Activated CD8-positive, alpha-beta T cell treated with anti-CD3 and anti-CD28 coated beads for 36 hours (primary cell): Measurements from ENCODE around the gene PDE9A. TPM values are rescaled to one million over a fixed set of nuclear protein-coding genes. Genes with fewer than 3 reads are reported as not detected.

Experiments used
- ATAC-seq: fragments of 200-7000 bp; cut with Tn5 transposase; one replicate; pipeline ENCODE4 v1.10.0; 2021; ENCODE audit warnings: mild to moderate bottlenecking, moderate library complexity
- CTCF ChIA-PET: fragments of 350-600 bp; sonication (Branson Sonifier 250); formaldehyde crosslinking; loops from one replicate; lab custom pipeline; 2021; ENCODE audit warnings: antibody characterized with exemption; lab: Charles Lee
- POLR2A ChIA-PET: fragments of 350-600 bp; sonication (Branson Sonifier 250); formaldehyde crosslinking; loops from one replicate; lab custom pipeline; 2021; ENCODE audit warnings: antibody characterized with exemption; lab: Charles Lee
- DNase-seq: peaks from one replicate; pipeline ENCODE4 v3.0.0-alpha.2; 2020
- H3K27ac Mint-ChIP-seq: one replicate; pipeline ENCODE4 v1.8.0; 2021; ENCODE audit warnings: mild to moderate bottlenecking, mixed read lengths
- H3K27me3 Mint-ChIP-seq: one replicate; pipeline ENCODE4 v1.8.0; 2021; ENCODE audit warnings: mixed read lengths
- H3K36me3 Mint-ChIP-seq: one replicate; pipeline ENCODE4 v1.8.0; 2021; ENCODE audit warnings: low read depth, mixed read lengths
- H3K4me1 Mint-ChIP-seq: one replicate; pipeline ENCODE4 v1.8.0; 2021; ENCODE audit warnings: low read depth, mixed read lengths
- H3K4me3 Mint-ChIP-seq: one replicate; pipeline ENCODE4 v1.8.0; 2021; ENCODE audit warnings: mild to moderate bottlenecking, moderate library complexity, mixed read lengths
- H3K9me3 Mint-ChIP-seq: one replicate; pipeline ENCODE4 v1.8.0; 2021; ENCODE audit warnings: mixed read lengths
- intact Hi-C: fragments of 100-400 bp; cut with micrococcal nuclease; formaldehyde crosslinking; loops from one replicate; pipeline ENCODE4 v1.10.0; 2022
- total RNA-seq, 2 experiments: library from RNA; stranded (reverse); gene quantifications; one replicate each; pipeline ENCODE4 v1.2.3, GENCODE V29; 2021
- TF ChIP-seq, protein P1 (sequence below): fragments of 200-600 bp; IDR thresholded peaks from one replicate; pipeline ENCODE4 v1.8.0; 2022; ENCODE audit warnings: antibody characterized with exemption, mild to moderate bottlenecking

The PDE9A gene
- total RNA-seq, 2 experiments from 2014 or later = 11.1 to 11.5 TPM

DNA sequence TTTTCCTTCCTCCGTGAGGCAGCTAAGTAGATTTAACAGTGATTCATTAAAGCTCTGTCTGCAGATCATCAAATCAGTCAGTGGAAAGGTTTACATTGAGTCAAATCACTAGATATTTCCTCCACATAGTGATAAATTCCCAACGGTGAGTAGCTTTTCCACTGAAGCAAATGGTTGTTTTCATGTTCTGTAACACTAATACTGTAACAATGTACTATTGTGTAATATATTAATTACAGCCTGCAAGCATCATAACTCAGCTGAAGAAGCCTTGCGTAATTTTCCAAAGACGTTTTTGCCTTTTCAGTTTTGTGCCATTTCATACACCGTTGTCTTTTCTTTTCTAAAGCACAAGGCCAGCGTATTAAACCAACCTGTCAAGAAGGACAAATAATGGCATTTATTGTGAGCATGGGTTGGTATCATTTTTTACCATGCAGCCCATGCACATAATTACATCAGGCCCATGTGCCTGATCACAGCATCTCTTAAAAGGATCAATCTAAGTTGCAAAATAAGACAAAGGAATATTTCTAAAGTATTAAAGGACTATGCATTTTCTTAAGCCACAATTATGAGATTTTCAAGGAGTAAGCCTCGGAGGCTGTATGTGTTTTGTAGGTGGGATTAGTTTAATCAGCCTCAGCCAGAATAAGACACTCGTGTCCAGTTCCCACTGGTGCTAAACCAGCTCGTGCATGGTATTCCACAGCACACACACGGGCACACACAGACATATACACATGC is 16.7 kb upstream of the PDE9A start:
- H3K4me1 Mint-ChIP-seq = no peaks in the 10 kb centered on the region
- ChIA-PET POLR2A (interaction anchor here (1.5 kb wide), 1 partner anchor 48 kb away, joined by 3 read pairs; no protein-coding TSS in a partner anchor), CTCF (no interaction called here)
- H3K9me3 Mint-ChIP-seq = no peaks in the 10 kb centered on the region
- intact Hi-C loops = no loop called here
- H3K4me3 Mint-ChIP-seq = no peak overlapping the region
- TF ChIP-seq, protein P1, sequence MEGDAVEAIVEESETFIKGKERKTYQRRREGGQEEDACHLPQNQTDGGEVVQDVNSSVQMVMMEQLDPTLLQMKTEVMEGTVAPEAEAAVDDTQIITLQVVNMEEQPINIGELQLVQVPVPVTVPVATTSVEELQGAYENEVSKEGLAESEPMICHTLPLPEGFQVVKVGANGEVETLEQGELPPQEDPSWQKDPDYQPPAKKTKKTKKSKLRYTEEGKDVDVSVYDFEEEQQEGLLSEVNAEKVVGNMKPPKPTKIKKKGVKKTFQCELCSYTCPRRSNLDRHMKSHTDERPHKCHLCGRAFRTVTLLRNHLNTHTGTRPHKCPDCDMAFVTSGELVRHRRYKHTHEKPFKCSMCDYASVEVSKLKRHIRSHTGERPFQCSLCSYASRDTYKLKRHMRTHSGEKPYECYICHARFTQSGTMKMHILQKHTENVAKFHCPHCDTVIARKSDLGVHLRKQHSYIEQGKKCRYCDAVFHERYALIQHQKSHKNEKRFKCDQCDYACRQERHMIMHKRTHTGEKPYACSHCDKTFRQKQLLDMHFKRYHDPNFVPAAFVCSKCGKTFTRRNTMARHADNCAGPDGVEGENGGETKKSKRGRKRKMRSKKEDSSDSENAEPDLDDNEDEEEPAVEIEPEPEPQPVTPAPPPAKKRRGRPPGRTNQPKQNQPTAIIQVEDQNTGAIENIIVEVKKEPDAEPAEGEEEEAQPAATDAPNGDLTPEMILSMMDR = no peak
- peaks cover 2% of the 10 kb centered on the region for H3K27me3 Mint-ChIP-seq
- H3K27ac Mint-ChIP-seq = no peak overlapping the region
- no peak for ATAC-seq
- H3K36me3 Mint-ChIP-seq = no peaks in the 10 kb centered on the region
- no peak for DNase-seq

DNA sequence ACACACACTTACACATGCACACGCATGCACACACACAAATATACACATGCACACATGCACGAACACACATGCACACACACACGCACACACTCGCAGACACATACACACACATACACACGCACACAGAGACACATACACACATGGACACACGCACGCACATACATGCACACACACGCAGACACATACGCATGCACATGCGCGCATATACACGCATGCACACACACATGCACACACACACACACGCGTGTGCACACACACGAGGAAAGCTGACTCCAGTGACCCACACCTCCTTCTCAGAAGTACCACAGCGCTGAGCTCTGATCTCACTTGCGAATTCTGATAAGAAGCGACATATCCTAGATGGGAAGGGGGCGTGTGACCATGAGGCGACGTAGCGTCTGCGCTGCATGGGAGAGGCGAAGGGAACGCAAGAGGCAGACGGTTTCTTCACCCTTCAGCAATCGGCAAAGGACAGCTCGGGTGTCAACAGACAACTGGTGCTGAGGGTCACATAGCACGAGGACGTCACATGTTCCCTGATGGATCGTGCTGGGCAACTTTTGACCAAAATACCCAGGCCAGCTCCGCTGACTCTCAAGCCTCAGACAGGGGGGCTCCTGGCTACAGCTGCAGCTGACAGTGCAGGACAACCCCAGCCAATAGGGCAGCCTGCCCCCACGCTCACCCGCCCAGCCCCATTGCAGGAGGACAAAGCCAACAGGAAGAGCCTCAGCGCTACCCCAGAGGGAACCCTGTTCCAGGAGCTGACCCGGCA is 16.0 kb upstream of the PDE9A start:
- intact Hi-C loops = no loop called here
- CTCF ChIA-PET = no interaction called here
- Mint-ChIP-seq H3K27me3 (peaks cover 2% of the 10 kb centered on the region), H3K4me1 (no peaks in the 10 kb centered on the region), H3K27ac (no peak overlapping the region), H3K9me3 (no peaks in the 10 kb centered on the region), H3K4me3 (no peak overlapping the region), H3K36me3 (no peaks in the 10 kb centered on the region)
- TF ChIP-seq, protein P1 = no peak
- no peak for ATAC-seq
- POLR2A ChIA-PET = interaction anchor here (0.9 to 1.5 kb wide), 2 partner anchors 11 to 47 kb away, joined by 3 read pairs; no protein-coding TSS in a partner anchor
- no peak for DNase-seq

DNA sequence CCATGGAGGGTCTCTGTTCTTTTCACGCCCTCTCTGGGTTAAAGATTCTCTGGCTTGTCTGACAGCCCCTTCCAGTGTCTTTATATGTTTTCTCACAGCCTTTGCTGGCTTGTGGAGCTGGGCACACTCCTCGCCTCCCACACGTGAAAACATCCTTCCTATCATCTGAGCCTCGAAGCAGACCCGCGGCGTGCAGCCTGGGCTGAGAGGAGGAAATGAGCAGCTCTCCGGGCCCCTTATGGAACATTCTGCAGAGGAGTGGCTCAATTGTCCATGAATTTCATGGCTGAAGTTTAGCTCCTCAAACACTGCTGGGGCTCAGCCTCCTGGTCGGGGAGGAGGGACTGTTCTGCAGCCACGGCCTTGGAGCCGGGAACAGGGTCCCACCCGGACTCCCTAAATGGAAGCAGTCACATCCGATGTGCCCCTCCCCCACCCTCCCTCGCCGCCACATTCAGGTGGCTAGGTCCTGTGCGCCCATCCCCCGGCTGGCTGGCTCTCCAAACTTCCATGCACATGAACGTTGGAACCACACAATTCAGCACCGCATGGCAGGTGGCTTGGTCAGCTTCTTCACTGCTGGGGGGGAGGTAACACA is 15.1 kb upstream of the PDE9A start:
- H3K9me3 Mint-ChIP-seq = no peaks in the 10 kb centered on the region
- ChIA-PET POLR2A (interaction anchor here (0.9 kb wide), 1 partner anchor 12 kb away, joined by 3 read pairs; no protein-coding TSS in a partner anchor), CTCF (no interaction called here)
- no peak for ATAC-seq
- no peak overlapping the region for H3K27ac Mint-ChIP-seq
- no peaks in the 10 kb centered on the region for H3K4me1 Mint-ChIP-seq
- no peaks in the 10 kb centered on the region for H3K36me3 Mint-ChIP-seq
- intact Hi-C loops = no loop called here
- TF ChIP-seq, protein P1 = no peak
- H3K27me3 Mint-ChIP-seq = peaks cover 2% of the 10 kb centered on the region
- no peak for DNase-seq
- H3K4me3 Mint-ChIP-seq = no peak overlapping the region

DNA sequence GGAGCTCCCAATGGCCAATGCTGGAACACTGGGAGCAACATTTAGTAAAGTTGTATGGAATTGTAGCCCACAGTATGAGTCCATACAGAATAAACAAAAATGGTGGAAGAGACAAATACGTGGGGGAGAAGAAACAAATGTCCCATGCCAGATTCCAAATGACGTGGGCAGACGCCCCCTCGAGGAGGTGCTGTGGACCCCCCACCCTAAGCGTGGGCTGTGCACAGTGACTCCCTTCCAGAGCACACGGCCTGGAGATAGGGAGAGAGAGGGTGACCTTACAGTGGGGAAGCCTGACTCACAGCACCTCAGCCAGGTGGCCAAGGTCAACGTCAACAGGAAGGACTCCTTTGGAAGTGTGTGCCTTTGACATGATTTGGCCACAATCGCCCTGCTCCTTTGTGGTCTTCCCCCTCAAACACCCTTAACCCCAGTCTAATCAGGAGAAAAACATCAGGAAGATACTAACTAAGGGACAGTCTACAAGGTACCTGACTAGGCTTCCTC is 13.7 kb upstream of the PDE9A start:
- DNase-seq (no peak), ATAC-seq (no peak)
- peaks cover 2% of the 10 kb centered on the region for H3K27me3 Mint-ChIP-seq
- H3K27ac Mint-ChIP-seq = no peak overlapping the region
- TF ChIP-seq, protein P1 = no peak
- CTCF ChIA-PET = no interaction called here
- H3K4me3 Mint-ChIP-seq = no peak overlapping the region
- no peaks in the 10 kb centered on the region for H3K9me3 Mint-ChIP-seq
- no peaks in the 10 kb centered on the region for H3K4me1 Mint-ChIP-seq
- POLR2A ChIA-PET = no interaction called here
- intact Hi-C loops = no loop called here
- no peaks in the 10 kb centered on the region for H3K36me3 Mint-ChIP-seq
